ENCODE measurements around the gene GPR78.

GPR78 gene

DNA sequence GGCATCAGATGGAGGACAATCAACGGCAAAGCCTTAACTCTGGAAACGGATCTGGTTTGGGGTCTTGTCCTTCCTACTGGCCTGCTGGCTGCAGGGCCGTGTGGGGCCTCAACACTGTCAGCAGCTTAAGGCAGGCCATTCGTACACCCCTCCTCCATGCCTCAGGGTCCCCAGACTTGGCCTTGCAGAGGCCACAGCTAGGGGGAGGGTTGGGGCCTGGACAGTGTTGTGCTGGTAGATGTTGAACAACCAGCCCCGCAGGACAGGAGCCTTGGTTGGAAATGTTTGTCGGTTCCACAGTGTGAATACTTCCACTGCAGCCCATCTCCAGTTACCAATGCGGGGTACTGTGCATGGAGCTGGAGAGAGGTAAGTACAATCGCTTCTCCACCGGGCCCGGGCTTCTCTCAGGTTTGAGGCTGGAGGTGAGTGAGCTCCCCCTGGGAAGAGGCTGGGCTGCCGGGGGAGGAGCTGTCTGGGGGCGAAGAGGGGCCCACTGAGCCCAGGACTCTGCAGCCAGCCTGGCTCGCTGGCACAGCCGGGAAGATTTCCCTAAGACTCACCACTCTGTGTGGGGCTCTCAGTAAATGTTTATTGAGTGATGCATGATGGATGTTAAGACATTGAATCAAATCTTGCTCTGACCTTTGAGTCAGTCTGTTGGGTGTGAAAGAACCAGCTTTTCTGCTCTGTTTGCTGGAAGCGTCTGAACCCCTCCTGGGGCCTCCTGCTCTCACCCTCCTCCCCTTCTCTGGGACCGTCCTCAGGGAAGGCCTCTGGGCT is 19.7 kb upstream of the GPR78 start:
- TF ChIP-seq, protein P1, sequence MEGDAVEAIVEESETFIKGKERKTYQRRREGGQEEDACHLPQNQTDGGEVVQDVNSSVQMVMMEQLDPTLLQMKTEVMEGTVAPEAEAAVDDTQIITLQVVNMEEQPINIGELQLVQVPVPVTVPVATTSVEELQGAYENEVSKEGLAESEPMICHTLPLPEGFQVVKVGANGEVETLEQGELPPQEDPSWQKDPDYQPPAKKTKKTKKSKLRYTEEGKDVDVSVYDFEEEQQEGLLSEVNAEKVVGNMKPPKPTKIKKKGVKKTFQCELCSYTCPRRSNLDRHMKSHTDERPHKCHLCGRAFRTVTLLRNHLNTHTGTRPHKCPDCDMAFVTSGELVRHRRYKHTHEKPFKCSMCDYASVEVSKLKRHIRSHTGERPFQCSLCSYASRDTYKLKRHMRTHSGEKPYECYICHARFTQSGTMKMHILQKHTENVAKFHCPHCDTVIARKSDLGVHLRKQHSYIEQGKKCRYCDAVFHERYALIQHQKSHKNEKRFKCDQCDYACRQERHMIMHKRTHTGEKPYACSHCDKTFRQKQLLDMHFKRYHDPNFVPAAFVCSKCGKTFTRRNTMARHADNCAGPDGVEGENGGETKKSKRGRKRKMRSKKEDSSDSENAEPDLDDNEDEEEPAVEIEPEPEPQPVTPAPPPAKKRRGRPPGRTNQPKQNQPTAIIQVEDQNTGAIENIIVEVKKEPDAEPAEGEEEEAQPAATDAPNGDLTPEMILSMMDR (IDR thresholded peaks at IDR 0.05; ENCODE audit: insufficient read depth, low read depth, low read length, missing control alignments) = no peak
- DNase-seq (ENCODE audit: low read depth) = no peak
- H3K4me3 ChIP-seq (ENCODE audit: low read depth, low read length) = no peak overlapping the region

DNA sequence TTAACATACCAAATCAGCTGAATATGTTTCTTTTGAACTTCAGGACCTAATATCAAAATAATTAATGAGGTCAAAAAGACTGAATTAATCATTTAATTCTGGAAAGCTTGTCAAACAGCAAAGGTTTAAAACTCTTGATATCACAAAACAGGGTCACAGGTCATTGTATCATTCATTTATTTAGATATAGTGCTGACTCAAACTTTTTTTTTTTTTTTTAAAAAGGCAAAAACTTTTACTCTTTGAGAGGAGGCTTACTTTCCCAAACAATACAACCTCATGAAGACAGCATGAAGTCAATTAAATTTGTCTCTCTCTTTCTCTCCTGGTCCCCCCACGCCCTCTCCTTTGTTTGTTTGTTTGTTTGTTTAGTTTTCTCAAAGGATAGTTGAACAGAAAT is 15.6 kb upstream of the GPR78 start:
- no peak overlapping the region for H3K4me3 ChIP-seq (ENCODE audit: low read depth, low read length)
- TF ChIP-seq, protein P1 (IDR thresholded peaks at IDR 0.05; ENCODE audit: insufficient read depth, low read depth, low read length, missing control alignments) = no peak
- DNase-seq (ENCODE audit: low read depth) = no peak

DNA sequence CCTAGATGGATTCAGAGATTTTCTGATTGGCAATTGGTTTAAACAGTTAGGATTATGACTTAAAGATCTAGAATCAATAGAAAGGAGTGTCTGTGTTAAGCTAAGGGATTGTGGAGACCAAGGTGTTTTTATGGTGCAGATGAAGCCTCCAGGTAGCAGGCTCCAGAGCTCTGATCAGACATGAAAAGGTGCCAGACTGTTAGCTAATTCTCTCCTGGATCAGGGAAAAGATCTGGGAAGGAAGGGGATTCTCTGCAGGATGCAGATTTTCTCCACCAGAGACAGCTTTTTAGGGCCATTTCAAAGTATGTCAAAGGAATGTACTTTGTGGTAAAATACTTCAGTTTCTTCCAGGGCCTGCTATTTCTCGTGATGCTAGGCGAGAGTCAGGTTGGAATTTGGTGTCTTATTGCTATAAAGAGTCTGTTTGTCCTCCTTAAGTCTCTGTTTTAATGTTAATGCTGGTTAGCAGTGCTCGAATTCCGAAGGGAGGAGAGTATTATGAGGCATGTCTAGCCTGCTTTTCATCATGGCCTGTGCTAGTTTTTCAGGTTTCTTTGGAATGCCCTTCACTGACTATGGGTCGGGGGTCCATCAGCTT is 12.0 kb upstream of the GPR78 start:
- DNase-seq (ENCODE audit: low read depth) = no peak
- no peak overlapping the region for H3K4me3 ChIP-seq (ENCODE audit: low read depth, low read length)
- TF ChIP-seq, protein P1 (IDR thresholded peaks at IDR 0.05; ENCODE audit: insufficient read depth, low read depth, low read length, missing control alignments) = no peak

DNA sequence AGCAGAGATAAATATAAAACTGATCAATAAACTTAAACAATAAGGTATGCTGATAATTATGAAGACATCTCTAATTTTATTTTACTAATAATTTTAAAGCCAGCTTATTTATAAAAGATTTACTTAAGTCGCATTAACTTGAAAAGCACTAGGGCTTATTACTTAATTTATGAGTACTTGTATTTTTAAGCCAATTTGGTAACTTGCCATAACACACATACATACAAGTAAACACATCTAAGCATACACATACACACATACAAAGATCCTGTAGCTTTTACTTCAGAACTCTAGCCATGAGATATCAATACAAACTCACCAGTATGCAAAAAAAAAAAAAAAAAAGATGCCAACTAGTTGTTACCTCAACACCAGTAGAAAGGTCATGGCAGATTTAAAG is 10.0 kb upstream of the GPR78 start:
- DNase-seq (ENCODE audit: low read depth) = no peak
- TF ChIP-seq, protein P1 (IDR thresholded peaks at IDR 0.05; ENCODE audit: insufficient read depth, low read depth, low read length, missing control alignments) = no peak
- H3K4me3 ChIP-seq (ENCODE audit: low read depth, low read length) = no peak overlapping the region

DNA sequence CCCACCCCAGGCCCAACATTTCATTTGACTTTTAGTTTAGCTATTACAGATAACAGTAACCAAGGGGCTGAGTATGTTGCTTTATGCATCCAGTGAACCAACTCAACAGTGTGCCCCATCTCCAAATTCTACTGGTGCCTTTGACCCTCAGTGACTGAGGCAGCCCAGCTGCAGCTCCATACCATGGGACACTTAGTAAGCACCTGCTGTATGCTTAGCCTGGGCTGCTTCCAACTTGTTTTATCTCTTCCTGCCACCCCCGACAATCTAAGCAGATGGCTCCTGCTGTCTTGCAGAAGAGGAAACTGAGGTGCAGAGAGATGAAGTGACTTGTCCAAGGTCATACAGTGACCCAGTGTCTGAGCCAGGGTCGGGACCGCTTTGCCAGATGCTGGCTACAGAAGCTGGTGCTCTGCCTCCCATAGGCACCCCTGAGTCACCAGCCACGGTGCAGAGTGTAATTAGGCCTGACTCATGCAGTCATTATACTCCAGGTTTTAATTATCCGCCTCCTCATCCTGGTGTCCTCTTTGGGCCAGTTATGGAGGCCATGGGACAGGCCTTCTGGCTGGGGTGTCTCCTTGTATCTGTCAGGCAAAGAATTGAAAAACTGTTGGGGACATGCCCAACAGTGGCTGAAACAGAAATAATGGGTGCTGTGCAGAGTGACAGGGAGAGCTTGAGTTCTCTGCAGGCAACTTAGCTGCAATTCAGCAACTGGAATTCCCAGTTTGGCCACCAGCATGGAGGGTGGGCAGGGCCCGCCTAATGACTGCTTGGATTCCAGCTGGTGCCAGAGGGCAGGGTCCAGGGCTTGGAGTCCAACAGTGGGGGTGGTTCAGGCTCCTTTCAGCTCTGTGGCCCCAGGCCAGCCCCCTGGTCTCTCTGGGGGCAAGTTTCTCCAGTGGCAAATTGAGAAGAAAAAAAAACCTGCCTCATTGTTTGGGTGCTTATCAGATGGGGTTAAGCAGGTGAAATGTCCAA is 8.2 kb upstream of the GPR78 start:
- H3K4me3 ChIP-seq (ENCODE audit: low read depth, low read length) = no peak overlapping the region
- TF ChIP-seq, protein P1 (IDR thresholded peaks at IDR 0.05; ENCODE audit: insufficient read depth, low read depth, low read length, missing control alignments) = no peak
- no peak for DNase-seq (ENCODE audit: low read depth)

DNA sequence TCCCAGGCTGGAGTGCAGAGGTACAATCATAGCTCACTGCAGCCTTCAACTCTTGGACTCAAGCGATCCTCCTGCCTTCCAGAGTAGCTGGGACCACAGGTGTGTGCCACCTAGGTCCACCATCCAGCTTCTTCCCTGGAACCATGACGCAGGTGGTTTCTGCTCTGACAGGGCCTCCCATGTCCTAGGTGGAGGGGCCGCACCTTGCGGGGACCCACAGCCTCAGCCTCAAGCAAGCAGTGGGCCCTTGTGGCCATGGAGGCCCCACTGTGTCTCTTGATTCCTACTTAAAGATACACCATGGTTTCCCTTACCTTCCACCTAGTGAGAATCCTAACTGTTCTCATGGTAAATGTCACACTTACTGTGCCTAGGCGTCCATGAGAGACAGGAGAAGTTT is 6.9 kb upstream of the GPR78 start:
- TF ChIP-seq, protein P1 (IDR thresholded peaks at IDR 0.05; ENCODE audit: insufficient read depth, low read depth, low read length, missing control alignments) = no peak
- H3K4me3 ChIP-seq (ENCODE audit: low read depth, low read length) = no peak overlapping the region
- DNase-seq (ENCODE audit: low read depth) = no peak
